GM10266 (cell line): Measurements from ENCODE around the gene SHMT2.

ENCODE experiments used
- DNase-seq: peaks from one replicate; pipeline ENCODE4 v3.0.0; 2012; ENCODE audit errors: extremely low spot score
- CTCF ChIP-seq: IDR thresholded peaks from 2 replicates; pipeline ENCODE4 v1.5.1; 2012; ENCODE audit warnings: mild to moderate bottlenecking, low read depth; ENCODE audit not compliant: control insufficient read depth, insufficient read depth; ENCODE audit errors: missing control alignments

Gene SHMT2

GRCh38 chr12:57192920-57193319 is 36.6 kb upstream of the SHMT2 start:
- DNase-seq: no peak
- no peak for TF ChIP-seq CTCF

GRCh38 chr12:57193706-57194245 is 35.7 kb upstream of the SHMT2 start:
- TF ChIP-seq CTCF: no peak
- no peak for DNase-seq

GRCh38 chr12:57194253-57194652 is 35.3 kb upstream of the SHMT2 start:
- no peak for TF ChIP-seq CTCF
- DNase-seq: no peak

GRCh38 chr12:57195186-57195585 is 34.3 kb upstream of the SHMT2 start:
- no peak for TF ChIP-seq CTCF
- no peak for DNase-seq

GRCh38 chr12:57195611-57196371 is 33.7 kb upstream of the SHMT2 start:
- DNase-seq: no peak
- TF ChIP-seq CTCF: no peak

- DNase-seq: no peak
- no peak for TF ChIP-seq CTCF
Observed at GRCh38 chr12:57196439-57196838, 33.1 kb upstream of the SHMT2 start.

GRCh38 chr12:57196956-57197355 is 32.6 kb upstream of the SHMT2 start:
- TF ChIP-seq CTCF: no peak
- no peak for DNase-seq
